ENCODE measurements around the gene SLC16A3. TPM values are rescaled to one million over a fixed set of nuclear protein-coding genes. Genes with fewer than 3 reads are reported as not detected.

SLC16A3 gene
- total and polyA plus RNA-seq, 10 of the 15 experiments (the other 5 are each of a cell fraction or from before 2014, with no cell fraction given), result 0.10 to 46.5 (median 8.0) TPM

DNA sequence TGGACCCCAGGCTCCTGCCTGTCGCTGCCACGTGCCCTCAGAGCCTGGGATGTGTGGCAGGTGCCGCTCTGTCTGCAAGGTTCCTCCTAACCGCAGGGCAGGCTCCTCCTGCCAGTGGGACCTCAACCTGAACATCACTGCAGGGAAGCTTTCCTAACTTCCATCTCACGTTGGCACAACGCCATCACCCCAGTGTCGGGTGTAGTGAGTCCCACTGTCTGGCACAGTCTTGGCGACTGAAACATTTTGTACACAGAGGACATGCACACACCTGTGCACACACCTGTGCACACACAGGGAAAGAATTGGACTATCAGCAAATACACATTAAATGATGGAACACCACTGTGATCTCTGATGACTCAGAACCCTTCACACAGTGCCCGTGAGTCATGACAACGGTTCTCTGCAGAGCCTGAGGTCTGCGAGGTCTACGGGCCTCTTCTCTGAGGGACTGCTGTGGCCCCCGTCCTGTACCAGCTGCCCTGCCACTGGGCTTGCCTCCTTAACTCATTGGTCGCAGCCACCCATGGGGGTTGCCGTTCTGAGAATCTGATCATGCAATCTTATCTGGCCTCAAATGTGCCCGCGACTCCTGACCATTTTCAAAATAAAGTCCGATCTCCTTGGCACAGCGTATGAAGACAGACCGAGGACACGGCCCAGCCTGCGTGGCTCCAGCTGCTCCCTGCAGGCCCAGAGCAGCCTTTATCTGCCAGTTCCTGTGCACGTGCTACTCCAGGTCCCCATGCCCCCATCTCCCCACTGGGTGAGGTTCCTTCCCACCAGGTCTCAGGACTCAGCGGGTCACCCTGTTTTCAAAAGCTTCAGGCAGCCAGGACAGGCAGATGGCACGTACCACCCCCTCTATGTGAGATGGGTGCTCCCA is 23.8 kb upstream of the SLC16A3 start:
- DNase-seq (ENCODE audit: low read depth, low spot score) (no peak), ATAC-seq (no peak), FAIRE-seq (no peak)
- H3K36me3 ChIP-seq (ENCODE audit: control insufficient read depth in 2 of 2, insufficient read depth in 2 of 2, low read length in 1 of 2), result no peaks in the 10 kb centered on the region; a peak in 1 of 4 replicates
- POLR2A ChIA-PET, result interaction anchor here (0.6 to 1.1 kb wide), 3 partner anchors 27 to 95 kb away, joined by 3 to 6 read pairs (median 4); no protein-coding TSS in a partner anchor
- no peak overlapping the region for H2AFZ ChIP-seq (ENCODE audit: control insufficient read depth, low read depth, low read length)
- H3K9ac ChIP-seq (ENCODE audit: control insufficient read depth, insufficient read depth, low read length), result no peak overlapping the region
- no peaks in the 10 kb centered on the region for H3K9me3 ChIP-seq (replicated peaks; ENCODE audit: control insufficient read depth, insufficient read depth, low read length)
- no peak overlapping the region for H3K4me2 ChIP-seq (ENCODE audit: control insufficient read depth, insufficient read depth)
- no peak overlapping the region for H3K4me3 ChIP-seq
- intact Hi-C loops (cut with micrococcal nuclease; ENCODE audit: unreplicated experiment) (no loop called here), in situ Hi-C loops (cut with MboI) (no loop called here)
- RAD21 ChIA-PET (ENCODE audit: unreplicated experiment), result interaction anchor here (1.0 to 1.9 kb wide), 5 partner anchors 10 to 97 kb away, joined by 3 to 10 read pairs (median 5); no protein-coding TSS in a partner anchor
- SMC1A ChIA-PET (ENCODE audit: uncharacterized antibody, unreplicated experiment), result interaction anchor here (1.2 to 3.2 kb wide), 6 partner anchors 7 to 121 kb away, joined by 3 to 10 read pairs (median 6); partner anchors contain the start of gene SLC16A3
- no peaks in the 10 kb centered on the region for H4K20me1 ChIP-seq (ENCODE audit: control insufficient read depth, insufficient read depth)
- WGBS (ENCODE audit: insufficient coverage, insufficient replicate concordance, low lambda C conversion rate, missing lambda C conversion rate), result 73% methylated on average over 25 of the region's 25 CpGs
- no peak overlapping the region for H3K27ac ChIP-seq (ENCODE audit: control insufficient read depth, insufficient read depth)
- CTCF ChIA-PET, result interaction anchor here (0.7 to 2.7 kb wide), 14 partner anchors 13 to 203 kb away, joined by 3 to 22 read pairs (median 4); no protein-coding TSS in a partner anchor
- no peaks in the 10 kb centered on the region for H3K27me3 ChIP-seq (replicated peaks in 1 of 2; ENCODE audit: control insufficient read depth in 2 of 2, insufficient read depth in 2 of 2, low read length in 1 of 2)
- no peaks in the 10 kb centered on the region for H3K79me2 ChIP-seq (ENCODE audit: control insufficient read depth, insufficient read depth, low read length)
- peaks cover 9% of the 10 kb centered on the region for H3K4me1 ChIP-seq (ENCODE audit: control insufficient read depth, insufficient read depth, low read length)
- BruUV-seq (replicated peaks), result no TSS peak
- no peak for TF ChIP-seq ATF7 (IDR thresholded peaks at IDR 0.05; ENCODE audit: low read depth)
- no peak for TF ChIP-seq MYB (IDR thresholded peaks at IDR 0.05; ENCODE audit: borderline replicate concordance, low read depth, low read length)
- TF ChIP-seq CHD1 (IDR thresholded peaks at IDR 0.05; ENCODE audit: low read depth, low read length), result no peak
- TF ChIP-seq YBX1 (IDR thresholded peaks at IDR 0.05), result no peak
- no peak for TF ChIP-seq EGR1 (IDR thresholded peaks at IDR 0.05; ENCODE audit: borderline replicate concordance in 1 of 2, low read depth in 2 of 2, low read length in 2 of 2)
- no peak for TF ChIP-seq NR2F1 (conservative IDR thresholded peaks at IDR 0.05)
- TF ChIP-seq NFYB (IDR thresholded peaks at IDR 0.05; ENCODE audit: insufficient read depth, low read depth, low read length), result no peak
- no peak for TF ChIP-seq HDGF (IDR thresholded peaks at IDR 0.05)
- TF ChIP-seq, protein P1, sequence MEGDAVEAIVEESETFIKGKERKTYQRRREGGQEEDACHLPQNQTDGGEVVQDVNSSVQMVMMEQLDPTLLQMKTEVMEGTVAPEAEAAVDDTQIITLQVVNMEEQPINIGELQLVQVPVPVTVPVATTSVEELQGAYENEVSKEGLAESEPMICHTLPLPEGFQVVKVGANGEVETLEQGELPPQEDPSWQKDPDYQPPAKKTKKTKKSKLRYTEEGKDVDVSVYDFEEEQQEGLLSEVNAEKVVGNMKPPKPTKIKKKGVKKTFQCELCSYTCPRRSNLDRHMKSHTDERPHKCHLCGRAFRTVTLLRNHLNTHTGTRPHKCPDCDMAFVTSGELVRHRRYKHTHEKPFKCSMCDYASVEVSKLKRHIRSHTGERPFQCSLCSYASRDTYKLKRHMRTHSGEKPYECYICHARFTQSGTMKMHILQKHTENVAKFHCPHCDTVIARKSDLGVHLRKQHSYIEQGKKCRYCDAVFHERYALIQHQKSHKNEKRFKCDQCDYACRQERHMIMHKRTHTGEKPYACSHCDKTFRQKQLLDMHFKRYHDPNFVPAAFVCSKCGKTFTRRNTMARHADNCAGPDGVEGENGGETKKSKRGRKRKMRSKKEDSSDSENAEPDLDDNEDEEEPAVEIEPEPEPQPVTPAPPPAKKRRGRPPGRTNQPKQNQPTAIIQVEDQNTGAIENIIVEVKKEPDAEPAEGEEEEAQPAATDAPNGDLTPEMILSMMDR (IDR thresholded peaks at IDR 0.05 in 2 of 3, conservative IDR thresholded peaks at IDR 0.05 in 1 of 3; ENCODE audit: control insufficient read depth in 2 of 3, extremely low read depth in 1 of 3, insufficient read depth in 1 of 3, low read depth in 3 of 3, low read length in 3 of 3), result no peak
- no peak for TF ChIP-seq RUNX3 (IDR thresholded peaks at IDR 0.05; ENCODE audit: low read length)
- TF ChIP-seq, protein P2, sequence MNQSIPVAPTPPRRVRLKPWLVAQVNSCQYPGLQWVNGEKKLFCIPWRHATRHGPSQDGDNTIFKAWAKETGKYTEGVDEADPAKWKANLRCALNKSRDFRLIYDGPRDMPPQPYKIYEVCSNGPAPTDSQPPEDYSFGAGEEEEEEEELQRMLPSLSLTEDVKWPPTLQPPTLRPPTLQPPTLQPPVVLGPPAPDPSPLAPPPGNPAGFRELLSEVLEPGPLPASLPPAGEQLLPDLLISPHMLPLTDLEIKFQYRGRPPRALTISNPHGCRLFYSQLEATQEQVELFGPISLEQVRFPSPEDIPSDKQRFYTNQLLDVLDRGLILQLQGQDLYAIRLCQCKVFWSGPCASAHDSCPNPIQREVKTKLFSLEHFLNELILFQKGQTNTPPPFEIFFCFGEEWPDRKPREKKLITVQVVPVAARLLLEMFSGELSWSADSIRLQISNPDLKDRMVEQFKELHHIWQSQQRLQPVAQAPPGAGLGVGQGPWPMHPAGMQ (IDR thresholded peaks at IDR 0.05; ENCODE audit: borderline replicate concordance), result no peak
- TF ChIP-seq, protein P3, sequence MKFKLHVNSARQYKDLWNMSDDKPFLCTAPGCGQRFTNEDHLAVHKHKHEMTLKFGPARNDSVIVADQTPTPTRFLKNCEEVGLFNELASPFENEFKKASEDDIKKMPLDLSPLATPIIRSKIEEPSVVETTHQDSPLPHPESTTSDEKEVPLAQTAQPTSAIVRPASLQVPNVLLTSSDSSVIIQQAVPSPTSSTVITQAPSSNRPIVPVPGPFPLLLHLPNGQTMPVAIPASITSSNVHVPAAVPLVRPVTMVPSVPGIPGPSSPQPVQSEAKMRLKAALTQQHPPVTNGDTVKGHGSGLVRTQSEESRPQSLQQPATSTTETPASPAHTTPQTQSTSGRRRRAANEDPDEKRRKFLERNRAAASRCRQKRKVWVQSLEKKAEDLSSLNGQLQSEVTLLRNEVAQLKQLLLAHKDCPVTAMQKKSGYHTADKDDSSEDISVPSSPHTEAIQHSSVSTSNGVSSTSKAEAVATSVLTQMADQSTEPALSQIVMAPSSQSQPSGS (IDR thresholded peaks at IDR 0.05; ENCODE audit: low read length), result no peak
- no peak for TF ChIP-seq EED (IDR thresholded peaks at IDR 0.05; ENCODE audit: low read depth)
- TF ChIP-seq ZNF217 (IDR thresholded peaks at IDR 0.05), result no peak
